A172 (cell line): ENCODE measurements around the gene FOXL1. TPM values are rescaled to one million over a fixed set of nuclear protein-coding genes. Genes with fewer than 3 reads are reported as not detected.
"Not testable (repeated sequence)": the region's sequence is repeated elsewhere in the genome, so short reads cannot be mapped to it uniquely, and the experiment has no call there.

Experiments used
- DNase-seq: peaks from one replicate; pipeline ENCODE4 v3.0.0-alpha.2; 2015; ENCODE audit warnings: low spot score
- total RNA-seq: library from RNA; depleted of rRNA; stranded (reverse); fragments of >200 nt; shearing (Covaris generic); gene quantifications from 2 replicates; pipeline ENCODE4 v1.2.3, GENCODE V29; 2014

The FOXL1 gene
- total RNA-seq, 1 experiment from 2014 or later, result 7.6 TPM

DNA sequence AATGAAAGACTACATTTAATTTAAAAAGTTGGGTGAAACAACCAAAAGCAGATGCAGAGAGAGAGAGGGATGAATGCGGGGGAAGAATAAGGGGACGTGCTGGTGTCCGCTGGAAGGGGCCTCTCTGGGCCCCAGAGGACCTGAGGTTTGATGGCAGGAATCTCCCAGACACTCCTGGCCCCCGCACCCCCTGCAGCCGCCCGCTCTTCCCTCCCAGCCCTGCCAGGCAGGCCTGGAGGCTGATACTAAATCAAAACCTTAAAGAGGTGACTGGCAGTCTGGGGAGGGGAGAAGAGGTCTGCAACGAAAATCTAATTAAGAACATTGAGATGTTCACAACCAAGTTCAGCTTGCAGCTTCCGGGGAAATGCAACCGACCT, 2.4 kb downstream of the FOXL1 start:
- no peak for DNase-seq

DNA sequence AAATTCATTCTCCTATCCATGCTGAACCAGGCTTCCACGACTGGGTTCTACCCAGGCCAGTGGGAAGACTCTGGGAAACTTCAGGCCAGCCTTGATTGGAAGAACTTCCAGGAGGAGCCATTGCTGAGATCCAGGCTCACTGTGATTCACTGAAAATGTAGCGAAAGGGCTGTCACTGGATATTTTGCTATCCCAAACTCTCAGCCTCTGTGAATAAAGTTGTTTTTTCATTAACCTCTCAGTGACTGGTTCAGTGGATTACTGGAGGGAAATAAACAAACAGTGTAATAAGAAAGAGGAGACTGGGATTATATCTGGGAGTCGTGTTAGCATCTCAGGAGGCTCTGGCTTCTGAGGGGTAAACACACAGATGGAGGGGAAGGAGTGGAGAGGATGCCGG, 3.1 kb downstream of the FOXL1 start:
- DNase-seq, result no peak

DNA sequence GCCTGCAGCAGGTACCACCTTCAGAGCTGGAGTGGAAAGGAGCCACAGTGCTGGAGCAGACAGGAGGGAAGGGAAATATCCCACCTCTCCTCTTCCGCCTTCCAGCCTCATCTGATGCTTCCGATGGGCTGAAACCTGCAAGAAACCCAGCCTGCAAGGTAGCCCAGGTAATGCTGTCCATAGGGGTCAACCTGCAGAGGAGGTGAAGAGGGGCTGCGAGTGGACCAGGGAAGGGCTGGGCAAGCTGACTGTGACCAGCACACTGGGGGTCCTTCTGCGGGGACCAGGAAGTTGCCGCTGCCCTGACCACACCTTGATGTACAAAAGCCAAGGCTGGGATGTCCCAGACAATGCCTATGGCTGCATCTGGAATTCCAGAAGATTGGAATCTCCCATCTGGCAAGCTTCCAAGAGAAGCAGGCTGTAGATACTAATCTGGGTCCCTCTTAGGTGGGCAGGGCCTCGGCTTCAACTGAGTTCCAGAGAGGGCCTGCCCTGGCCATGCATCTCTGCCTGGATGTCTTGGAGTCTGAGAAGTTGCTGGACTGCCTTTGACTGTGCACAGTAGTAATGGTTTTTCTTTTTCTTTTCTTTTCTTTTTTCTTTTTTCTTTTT, 5.8 kb downstream of the FOXL1 start:
- peak; percentile 65 for DNase-seq

DNA sequence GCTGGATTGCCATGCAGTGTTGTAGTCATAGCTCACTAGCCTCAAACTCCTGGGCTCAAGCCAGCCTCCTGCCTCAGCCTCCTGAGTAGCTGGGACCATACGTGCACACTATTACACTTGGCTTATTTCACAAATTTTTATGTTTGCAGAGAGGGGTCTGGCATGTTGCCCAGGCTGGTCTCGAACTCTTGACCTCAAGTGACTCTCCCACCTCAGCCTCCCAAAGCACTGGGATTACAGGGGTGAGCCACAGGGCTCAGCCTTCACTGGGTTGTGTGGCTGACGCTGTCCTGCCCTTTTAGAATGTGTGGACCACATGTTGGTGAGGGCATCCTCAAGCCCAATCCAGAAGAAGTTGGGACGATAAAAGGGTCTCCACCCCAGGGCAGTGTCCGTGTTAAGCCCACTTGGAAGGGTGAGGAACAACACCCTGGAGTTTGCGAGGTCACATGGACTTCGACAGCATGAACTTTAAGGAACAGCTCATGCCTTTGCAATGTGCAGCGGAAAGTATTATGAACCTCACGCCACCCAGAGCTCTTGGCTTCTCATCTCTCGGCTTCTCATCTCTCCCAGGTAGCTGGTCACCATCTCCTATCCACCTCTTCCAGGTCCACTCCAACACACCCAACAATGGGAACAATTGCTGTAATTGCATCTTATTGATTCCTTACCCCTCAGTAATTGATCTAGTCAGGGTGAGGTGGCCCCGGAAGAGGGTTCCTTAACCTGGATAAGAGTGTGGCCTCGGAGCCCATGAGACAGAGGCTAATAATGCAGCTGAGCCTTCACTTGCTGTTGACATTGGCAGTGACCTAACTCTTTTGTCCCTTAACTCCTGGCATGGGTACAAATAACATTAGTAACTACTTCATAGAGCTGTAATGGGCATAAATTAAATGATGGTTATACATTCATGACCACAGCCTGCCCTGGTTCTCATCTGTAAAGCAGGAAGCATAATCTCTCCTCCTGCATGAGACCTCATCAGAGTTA, 6.7 kb downstream of the FOXL1 start:
- peak; percentile 90 for DNase-seq

DNA sequence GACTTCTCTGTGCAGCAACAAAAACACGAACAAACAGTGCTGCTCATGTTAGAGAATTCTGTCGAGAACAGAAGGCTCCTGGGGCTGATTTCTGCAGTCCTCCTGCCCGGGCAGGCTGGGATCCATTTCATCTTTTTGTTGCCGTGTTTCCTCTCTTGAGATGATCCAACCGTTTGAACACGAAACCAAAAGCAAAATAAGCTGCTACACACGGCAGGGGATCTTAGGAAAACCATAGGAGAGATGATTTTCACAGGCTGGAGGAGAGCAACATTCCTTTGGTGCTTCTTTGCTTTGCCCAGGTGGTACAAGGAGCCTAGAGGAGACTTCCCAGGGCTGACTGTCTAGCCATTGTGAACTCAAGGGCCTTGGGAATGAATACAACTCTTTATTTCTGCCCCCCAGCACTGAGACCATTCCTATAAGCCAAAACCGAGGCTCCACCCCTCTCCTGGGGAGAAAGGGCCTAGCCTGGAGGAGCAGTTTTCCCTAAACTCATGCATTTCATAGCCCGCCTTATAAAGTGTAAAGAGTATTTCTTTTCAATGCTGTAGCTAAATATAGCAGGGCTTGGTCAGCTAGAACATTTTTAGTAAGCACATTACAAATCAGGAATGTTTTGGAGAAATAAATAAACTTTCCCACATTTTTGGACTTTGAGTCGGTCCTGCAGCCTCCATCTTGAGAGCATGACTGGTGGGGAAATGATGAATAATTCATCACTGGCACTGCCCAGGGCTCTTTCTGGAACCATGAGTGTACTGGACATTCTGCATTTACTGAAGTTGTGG, 7.7 kb downstream of the FOXL1 start:
- DNase-seq, result peak; percentile 75

DNA sequence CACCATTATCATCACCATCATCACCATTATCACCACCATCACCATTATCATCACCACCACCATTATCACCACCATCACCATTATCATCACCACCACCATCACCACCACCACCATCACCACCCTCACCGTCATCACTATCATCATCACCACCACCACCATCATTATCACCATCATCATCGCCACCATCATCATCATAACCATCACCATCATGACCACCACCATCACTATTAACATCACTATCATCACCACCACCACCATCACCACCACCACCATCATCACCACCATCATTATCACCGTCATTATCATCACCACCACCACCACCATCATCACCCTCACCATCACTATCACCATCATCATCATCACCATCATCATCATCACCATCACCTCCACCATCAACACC, 9.1 kb downstream of the FOXL1 start:
- DNase-seq, result no peak

DNA sequence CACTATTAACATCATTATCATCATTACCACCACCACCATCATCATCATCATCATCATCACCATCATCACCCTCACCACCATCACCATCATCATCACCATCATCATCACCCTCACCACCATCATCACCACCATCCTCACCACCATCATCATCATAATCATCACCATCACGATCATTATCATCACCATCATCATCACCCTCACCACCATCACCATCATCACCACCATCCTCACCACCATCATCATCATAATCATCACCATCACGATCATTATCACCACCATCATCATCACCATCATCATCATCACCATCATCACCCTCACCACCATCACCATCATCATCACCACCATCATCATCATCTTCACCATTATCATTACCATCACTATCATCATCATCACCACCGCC, 9.6 kb downstream of the FOXL1 start:
- DNase-seq, result not testable (repeated sequence)

DNA sequence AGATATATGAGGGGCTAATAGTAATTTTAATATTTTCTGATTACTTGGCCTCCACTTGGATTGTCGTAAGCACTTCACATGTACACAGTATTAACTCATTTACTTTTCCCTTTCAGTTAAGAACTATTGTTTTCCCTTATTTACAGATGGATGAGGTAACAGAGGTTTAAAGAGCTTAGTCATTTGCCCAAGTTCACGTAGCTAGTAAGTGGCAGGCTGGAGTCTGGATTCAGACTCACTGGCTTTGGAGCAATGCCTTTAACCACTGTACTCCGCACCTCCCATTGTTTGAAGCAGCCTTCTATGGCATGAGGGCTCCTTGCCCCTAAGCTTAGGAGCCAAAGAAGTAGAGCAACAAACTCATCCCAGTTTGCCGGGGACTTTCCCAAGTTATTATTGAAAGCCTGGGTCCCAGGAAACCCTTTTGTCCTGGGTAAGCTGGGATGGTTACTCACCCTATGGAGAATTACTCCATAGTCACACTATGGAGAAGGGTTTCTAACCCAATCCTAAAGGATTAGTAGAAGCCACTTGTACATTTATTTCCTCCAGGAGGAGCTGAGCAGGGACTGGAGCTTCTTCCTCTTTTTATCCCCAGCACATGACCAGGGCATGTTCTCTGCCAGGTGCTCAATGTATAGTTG, 12.3 kb downstream of the FOXL1 start:
- peak; percentile 86 for DNase-seq

DNA sequence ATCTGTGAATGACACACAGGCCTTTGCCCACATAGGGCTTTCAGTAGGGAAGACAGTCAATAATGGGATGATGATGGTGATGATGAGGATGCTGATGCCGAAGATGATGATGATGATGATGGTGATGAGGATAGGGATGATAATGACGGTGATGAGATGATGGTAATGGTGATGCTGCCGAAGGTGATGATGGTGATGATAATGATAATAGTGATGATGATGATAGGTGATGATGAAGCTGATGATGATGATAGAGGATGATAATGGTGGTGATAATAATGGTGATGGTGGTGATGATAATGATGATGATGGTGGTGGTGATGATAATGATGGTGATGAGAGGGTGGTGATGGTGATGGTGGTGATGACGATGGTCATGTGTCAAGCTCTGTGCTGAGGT, 12.9 kb downstream of the FOXL1 start:
- no peak for DNase-seq

DNA sequence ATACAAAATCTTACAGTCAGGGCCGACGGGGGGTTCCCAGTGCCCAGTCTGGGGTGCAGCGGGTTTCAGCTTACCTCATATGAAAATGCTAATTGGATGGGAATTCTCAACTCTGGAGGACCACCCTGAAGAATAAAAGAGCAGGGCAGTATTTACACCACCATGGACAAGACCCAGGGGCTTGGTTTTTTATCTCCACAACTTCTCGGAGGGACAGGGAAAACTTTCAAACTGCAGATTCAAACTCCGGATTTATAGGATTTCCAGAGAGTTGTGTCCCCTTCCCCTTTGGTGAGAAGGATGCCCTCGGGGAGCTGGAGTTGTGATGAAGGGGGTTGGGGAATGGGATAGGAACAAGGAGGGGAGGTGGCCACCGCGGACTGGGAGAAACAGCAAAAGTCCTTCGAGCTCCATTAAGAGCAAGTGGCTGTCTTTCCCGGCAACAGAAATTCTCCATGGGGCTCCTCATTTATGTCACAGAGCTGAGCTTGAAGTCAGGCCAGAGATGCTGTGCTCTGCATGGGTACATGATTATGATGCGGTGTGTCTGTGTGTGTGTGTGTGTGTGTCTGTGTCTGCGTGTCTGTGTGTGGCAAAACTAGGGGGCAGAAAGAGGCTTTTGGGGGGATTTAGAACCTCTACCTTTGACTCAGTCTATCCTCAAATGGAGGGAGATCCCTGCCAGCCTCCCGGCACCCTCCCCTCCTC, 15.7 kb downstream of the FOXL1 start:
- no peak for DNase-seq

DNA sequence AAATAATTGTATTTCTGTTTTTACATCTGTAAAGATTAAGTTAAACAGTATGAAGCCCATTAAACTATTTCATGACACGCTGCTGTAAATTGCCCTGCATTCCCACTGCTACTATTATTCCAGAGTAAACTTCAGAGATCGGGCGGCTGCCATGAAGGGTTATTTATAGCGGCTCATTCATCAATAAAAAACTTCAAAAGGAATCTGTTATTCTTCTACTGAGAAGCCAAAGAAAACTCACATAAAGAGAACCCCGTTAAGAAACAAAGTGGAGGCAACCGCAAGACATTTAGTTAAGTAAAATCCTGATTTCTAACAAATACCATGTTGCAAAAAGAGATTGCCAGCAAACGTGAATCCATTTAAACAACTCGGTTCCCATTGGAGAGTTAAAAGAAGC, 16.4 kb downstream of the FOXL1 start:
- no peak for DNase-seq

DNA sequence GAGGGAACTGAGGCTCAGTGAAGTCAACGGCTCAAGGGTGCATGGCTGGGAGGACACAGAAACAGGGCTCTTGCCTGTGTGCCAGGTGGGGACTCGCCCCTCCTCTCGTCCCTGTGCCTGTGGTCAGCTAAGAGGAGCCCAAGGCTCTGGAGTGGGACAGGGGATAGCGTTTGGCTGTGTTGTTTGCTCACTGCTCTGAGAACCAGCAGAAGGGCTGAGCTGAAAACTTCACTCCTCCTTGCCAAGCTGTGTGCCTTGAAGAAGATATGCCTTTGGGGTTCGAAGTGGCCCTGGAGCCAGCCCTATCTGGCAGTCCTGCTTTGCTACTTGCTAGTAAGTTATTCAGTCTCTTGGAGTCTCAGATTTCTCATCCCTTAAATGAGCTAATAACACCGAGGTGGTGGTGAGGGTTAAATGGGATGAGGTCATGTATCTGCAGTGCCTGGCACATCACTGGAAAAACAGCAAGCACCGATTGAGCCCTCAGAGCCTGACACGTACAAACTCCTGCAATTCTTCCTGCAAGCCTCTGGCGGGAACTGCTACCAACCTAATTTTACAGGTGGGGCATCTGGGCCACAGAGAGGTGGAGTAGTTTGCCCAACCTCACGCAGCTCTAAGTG, 17.7 kb downstream of the FOXL1 start:
- no peak for DNase-seq

DNA sequence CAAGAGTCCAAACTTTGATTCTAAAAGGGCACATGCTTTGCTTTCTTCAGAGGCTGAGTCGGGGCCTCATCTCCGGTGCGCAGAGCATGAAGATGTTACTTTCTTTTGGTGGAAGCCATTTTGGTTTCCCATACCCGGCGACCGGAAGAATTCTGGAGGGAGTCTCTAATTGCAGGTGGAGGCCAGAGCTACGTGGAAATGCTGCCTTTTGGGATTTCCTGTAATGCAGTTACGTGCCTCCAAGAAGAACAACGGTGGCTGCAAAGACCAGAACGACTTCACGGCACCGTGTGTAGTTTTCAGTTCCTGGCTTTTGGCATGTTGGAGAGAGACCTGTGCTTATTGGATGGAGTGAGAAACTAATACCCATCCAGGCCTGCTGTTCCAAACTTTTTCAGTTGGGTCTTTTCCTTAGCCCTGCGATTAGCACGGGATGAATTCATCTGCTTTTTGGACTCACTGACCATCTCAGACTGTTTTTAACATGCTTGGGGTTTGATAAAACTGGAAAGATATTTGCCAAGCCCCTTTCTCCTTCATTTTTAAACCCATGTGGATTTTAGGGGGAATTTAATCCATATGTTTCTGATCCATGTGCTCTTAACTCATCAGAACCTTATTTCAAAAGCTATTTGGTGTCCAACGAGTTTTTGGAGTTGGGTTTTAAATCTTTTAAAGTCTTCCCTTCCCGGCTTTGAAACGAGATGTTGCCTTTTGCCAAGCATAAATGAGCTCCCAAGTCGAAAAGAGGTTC, 19.0 kb downstream of the FOXL1 start:
- no peak for DNase-seq

DNA sequence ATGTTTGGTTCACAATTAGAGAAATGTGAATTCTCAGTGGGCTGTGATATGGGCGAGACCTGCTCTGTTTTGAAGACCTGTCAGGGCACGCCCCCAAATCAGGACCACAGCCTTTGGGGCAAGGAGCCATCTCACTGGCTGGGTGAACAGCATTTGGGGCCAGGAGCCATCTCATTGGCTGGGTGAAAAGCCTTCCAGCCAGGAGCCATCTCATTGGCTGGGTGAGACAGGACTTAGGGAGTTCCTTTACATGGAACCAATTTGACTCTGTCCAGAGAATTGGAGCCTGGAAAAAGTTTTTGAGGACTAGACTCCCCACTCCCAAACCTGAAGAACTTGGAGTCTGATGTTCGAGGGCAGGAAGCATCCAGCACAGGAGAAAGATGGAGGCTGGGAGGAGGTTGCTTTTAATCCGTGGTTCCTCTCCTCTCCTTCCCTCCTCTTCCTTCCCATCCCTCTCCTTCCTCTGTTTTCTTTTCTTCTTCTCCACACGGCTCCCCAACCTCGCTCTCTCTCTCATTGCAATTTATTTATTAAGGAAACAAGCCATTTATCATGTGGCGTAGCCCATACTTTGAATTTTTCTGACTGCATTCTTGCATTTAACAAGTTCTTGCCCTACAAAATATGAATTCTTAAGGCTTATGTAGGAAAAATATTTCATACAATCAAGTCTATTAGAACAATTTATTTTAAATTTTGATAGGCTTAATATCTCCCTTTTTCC, 19.7 kb downstream of the FOXL1 start:
- DNase-seq, result no peak

DNA sequence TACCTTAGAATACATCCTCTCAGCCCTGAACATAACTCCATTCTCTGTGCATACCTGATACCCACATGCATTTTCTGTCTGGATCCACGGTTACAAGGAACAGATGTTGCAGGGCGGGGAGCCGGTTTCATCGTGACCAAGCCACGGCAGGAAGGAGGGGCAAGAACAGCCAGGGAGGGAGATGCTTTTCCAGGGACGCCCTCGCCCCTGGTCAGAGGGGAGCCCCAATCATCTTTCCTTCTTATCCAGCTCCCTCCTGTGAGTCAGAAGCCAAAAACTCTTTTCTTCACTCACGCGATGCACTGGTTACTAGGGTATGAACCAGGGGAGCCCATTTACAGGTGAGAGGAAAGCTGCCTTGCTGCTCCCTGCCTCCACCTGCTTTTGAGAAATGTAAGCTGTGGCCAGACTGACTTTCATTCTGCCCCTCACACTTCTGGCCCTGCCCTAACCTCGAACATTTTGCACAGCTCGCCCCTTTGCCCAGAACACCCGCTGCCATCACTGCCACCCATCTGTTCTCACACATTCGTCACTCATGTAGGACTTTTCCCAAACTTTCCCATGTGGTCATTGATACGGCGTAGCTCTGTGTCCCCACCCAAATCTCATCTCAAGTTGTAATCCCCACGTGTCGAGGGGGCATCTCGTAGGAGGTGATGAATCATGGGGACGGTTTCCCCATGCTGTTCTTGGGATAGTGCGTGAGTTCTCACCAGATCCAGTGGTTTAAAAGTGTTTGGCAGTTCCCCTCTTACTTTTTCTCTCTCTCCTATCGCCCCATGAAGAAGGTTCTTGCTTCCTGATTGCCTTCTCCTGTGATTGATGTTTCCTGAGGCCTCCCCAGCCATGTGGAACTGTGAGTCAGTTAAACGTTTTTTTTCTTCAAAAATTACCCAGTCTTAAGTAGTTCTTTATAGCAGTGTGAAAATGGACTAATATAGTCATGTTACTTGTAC, 20.5 kb downstream of the FOXL1 start:
- no peak for DNase-seq

DNA sequence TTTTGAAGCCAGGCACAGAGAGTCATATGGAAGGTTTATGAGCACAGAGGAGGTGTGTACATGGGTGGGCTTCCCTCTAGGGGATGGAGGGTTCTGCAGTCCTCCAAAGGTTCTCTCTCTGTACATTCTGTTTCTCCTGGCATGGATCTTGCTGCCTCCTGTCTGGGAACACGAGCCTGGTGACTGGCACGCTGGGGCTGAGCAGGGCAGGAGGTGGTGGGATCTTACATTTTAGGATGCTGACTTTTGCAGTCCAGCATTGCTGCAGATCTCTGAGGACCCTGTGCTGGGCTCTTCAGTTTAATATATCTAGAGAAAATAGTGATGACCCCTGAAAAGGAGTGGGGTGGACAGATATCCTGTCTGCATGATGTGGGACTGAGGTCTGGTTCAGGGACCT, 23.0 kb downstream of the FOXL1 start:
- DNase-seq, result no peak

DNA sequence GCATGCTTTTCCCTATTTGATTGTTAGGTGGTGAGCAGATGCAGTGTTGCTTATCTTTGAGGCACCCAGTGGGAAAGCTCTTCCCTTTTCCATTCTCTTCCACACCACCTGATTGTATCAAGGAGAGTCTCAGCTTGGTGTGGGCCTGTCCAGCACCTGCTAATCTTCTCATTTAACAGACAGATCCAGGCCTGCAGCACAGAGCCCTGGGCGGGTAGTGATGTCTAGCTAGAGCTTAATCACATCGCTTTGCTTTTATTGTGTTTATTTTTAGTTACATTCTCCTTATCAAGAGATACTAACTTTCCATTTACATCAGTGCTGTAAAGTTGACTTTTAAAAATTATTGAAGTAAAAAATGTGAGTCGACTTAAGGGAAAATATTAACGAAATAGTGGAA, 24.2 kb downstream of the FOXL1 start:
- no peak for DNase-seq
